Erythroblast (primary cell): ENCODE data around the gene MYO10.

Source experiments
- GATA1 ChIP-seq: IDR thresholded peaks from 2 replicates; pipeline ENCODE4 v1.6.1; 2011; ENCODE audit warnings: low read depth, mild to moderate bottlenecking, control low read depth, low read length, moderate library complexity
- POLR2A ChIP-seq: IDR thresholded peaks from 2 replicates; pipeline ENCODE4 v1.6.1; 2011; ENCODE audit warnings: mild to moderate bottlenecking, low read length

DNA sequence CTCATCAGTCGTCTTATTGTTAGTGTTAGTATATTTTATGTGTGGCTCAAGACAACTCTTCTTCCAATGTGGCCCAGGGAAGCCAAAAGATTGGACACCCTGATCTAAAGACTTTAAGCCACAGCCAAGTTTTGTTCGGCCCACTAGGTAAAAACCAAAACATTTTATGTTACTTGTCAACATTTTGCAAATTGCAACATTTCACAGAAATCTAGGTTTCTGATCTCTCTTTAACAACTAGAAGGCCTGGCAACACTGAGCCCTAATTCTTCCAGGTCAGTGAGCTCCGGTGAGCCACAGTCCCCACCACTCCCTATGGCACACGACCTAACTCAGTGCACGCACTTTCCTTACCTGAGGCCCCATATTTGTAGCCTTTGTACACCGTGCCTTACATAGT lies 24.0 kb downstream of the MYO10 start:
- TF ChIP-seq POLR2A (no peak), GATA1 (no peak)
